HCT116 (cell line): ENCODE results near the gene PCIF1. TPM values are rescaled to one million over a fixed set of nuclear protein-coding genes. Genes with fewer than 3 reads are reported as not detected.

Source experiments
- ATAC-seq: fragments of 200-7000 bp; cut with Tn5 transposase; 2 replicates; pipeline ENCODE4 v1.9.1; 2020; ENCODE audit warnings: mild to moderate bottlenecking, moderate library complexity
- BruUV-seq: library from RNA; stranded (reverse); fragments of 400-500 nt; replicated peaks from 2 replicates; lab custom pipeline; 2021; lab: Mats Ljungman, UMichigan
- CTCF ChIA-PET: fragments of 300-600 bp; sonication (Branson Sonifier 250); formaldehyde crosslinking; loops from one replicate; lab custom pipeline; 2021; ENCODE audit warnings: antibody characterized with exemption; lab: Charles Lee
- POLR2A ChIA-PET: fragments of 300-600, 350-600 bp; sonication (Branson Sonifier 250); formaldehyde crosslinking; loops from one replicate; lab custom pipeline; 2021; ENCODE audit warnings: antibody characterized with exemption; lab: Charles Lee
- RAD21 ChIA-PET, 2 experiments: fragments of 300-600 bp; sonication (Branson Sonifier 250); formaldehyde crosslinking; loops; one replicate each; lab custom pipeline; 2023; ENCODE audit warnings: low total read pairs in 2 of 2; ENCODE audit not compliant: uncharacterized antibody in 2 of 2, unreplicated experiment in 2 of 2, low non-redundant PET in 1 of 2; lab: Charles Lee
- DNase-seq: peaks from one replicate; pipeline ENCODE4 v3.0.0-alpha.2; 2010; ENCODE audit warnings: low read depth, low spot score
- H2AFZ ChIP-seq: fragments of 200-600 bp; shearing (Covaris generic), sonication (generic); 2 replicates; pipeline ENCODE4 v1.6.1; 2017; ENCODE audit warnings: low read depth, mixed run types, mixed read lengths, antibody characterized with exemption, low read length; ENCODE audit not compliant: poor library complexity, severe bottlenecking
- H3K27ac ChIP-seq: 2 replicates; pipeline ENCODE4 v1.5.1; 2012; ENCODE audit warnings: low read depth, low read length
- H3K27me3 ChIP-seq: fragments of 200-600 bp; sonication (generic); 2 replicates; pipeline ENCODE4 v1.6.1; 2016; ENCODE audit warnings: mixed run types, low read length, mixed read lengths; ENCODE audit not compliant: insufficient read depth
- H3K36me3 ChIP-seq, 2 experiments: fragments of 200-500 bp in 1 of 2; fragments of 200-600 bp in 1 of 2; sonication (Bioruptor generic) in 1 of 2; sonication (generic) in 1 of 2; 2 replicates each; pipeline versions ENCODE4 v1.5.1 to v1.6.1; 2014 to 2016; ENCODE audit warnings: low read length in 2 of 2, inconsistent platforms in 1 of 2, mixed read lengths in 1 of 2, mixed run types in 1 of 2; ENCODE audit not compliant: insufficient read depth in 2 of 2, control insufficient read depth in 1 of 2
- H3K4me1 ChIP-seq, 2 experiments: fragments of 200-600 bp in 1 of 2; sonication (generic) in 1 of 2; 2 replicates each; pipeline versions ENCODE4 v1.5.1 to v1.6.1; 2012 to 2017; ENCODE audit warnings: low read length in 2 of 2, inconsistent platforms in 1 of 2, mild to moderate bottlenecking in 1 of 2, mixed read lengths in 1 of 2, mixed run types in 1 of 2, moderate library complexity in 1 of 2; ENCODE audit not compliant: insufficient read depth in 2 of 2, control insufficient read depth in 1 of 2
- H3K4me2 ChIP-seq: fragments of 200-600 bp; sonication (generic); 2 replicates; pipeline ENCODE4 v1.6.1; 2017; ENCODE audit warnings: mixed run types, low read length, mixed read lengths
- H3K4me3 ChIP-seq, 2 experiments: fragments of 200-600 bp in 1 of 2; sonication (generic) in 1 of 2; replicated peaks in 1 of 2; 2 replicates each; pipeline ENCODE4 v1.5.1; 2011 to 2016; ENCODE audit warnings: low read length in 2 of 2, control low read depth in 1 of 2, low read depth in 1 of 2, mild to moderate bottlenecking in 1 of 2, mixed read lengths in 1 of 2, mixed run types in 1 of 2
- H3K79me2 ChIP-seq: fragments of 200-600 bp; sonication (generic); 2 replicates; pipeline ENCODE4 v1.6.1; 2017; ENCODE audit warnings: mild to moderate bottlenecking, mixed run types, low read length, moderate library complexity, mixed read lengths; ENCODE audit not compliant: insufficient read depth
- H3K9ac ChIP-seq: fragments of 200-600 bp; sonication (generic); 2 replicates; pipeline ENCODE4 v1.6.1; 2016; ENCODE audit warnings: low read length, mixed read lengths
- H3K9me2 ChIP-seq: fragments of 200-600 bp; sonication (generic), shearing (Covaris generic); 2 replicates; pipeline ENCODE4 v1.6.1; 2017; ENCODE audit warnings: mixed run types, mild to moderate bottlenecking, moderate library complexity; ENCODE audit not compliant: insufficient read depth
- H3K9me3 ChIP-seq, 2 experiments: fragments of 200-500 bp in 1 of 2; fragments of 200-600 bp in 1 of 2; sonication (Bioruptor generic) in 1 of 2; sonication (generic) in 1 of 2; 2 replicates each; pipeline ENCODE4 v1.6.1; 2014 to 2017; ENCODE audit warnings: low read length in 2 of 2, mixed read lengths in 2 of 2, inconsistent platforms in 1 of 2, low read depth in 1 of 2, mild to moderate bottlenecking in 1 of 2, mixed run types in 1 of 2, moderate library complexity in 1 of 2; ENCODE audit not compliant: control insufficient read depth in 1 of 2, insufficient read depth in 1 of 2
- H4K20me1 ChIP-seq: fragments of 200-600 bp; sonication (generic), shearing (Covaris generic); 2 replicates; pipeline ENCODE4 v1.6.1; 2017; ENCODE audit warnings: mixed run types, mild to moderate bottlenecking, moderate library complexity; ENCODE audit not compliant: insufficient read depth
- EGR1 ChIP-seq: IDR thresholded peaks from 2 replicates; pipeline ENCODE4 v1.6.1; 2012; ENCODE audit warnings: low read depth
- EZH2 ChIP-seq: fragments of 200-600 bp; sonication (generic); IDR thresholded peaks from 2 replicates; pipeline ENCODE4 v1.6.1; 2017; ENCODE audit warnings: antibody characterized with exemption, mixed run types
- EZH2phosphoT487 ChIP-seq: fragments of 200-600 bp; IDR thresholded peaks from 2 replicates; pipeline ENCODE4 v1.6.1; 2018; ENCODE audit warnings: antibody characterized with exemption, borderline replicate concordance
- FOSL1 ChIP-seq: IDR thresholded peaks from 2 replicates; pipeline ENCODE4 v1.6.1; 2012; ENCODE audit warnings: low read depth
- MAX ChIP-seq: IDR thresholded peaks from 2 replicates; pipeline ENCODE4 v1.6.1; 2012
- RAD21 ChIP-seq: IDR thresholded peaks from 2 replicates; pipeline ENCODE4 v1.6.1; 2012; ENCODE audit warnings: low read depth, mild to moderate bottlenecking
- SIN3A ChIP-seq: IDR thresholded peaks from 2 replicates; pipeline ENCODE4 v1.6.1; 2012; ENCODE audit warnings: low read depth
- SP1 ChIP-seq: IDR thresholded peaks from 2 replicates; pipeline ENCODE4 v1.6.1; 2012; ENCODE audit warnings: low read depth
- SRF ChIP-seq: IDR thresholded peaks from 2 replicates; pipeline ENCODE4 v1.6.1; 2012; ENCODE audit warnings: low read depth
- TCF7L2 ChIP-seq: IDR thresholded peaks from 2 replicates; pipeline ENCODE4 v1.7.0; 2011; ENCODE audit warnings: borderline replicate concordance, inconsistent platforms; ENCODE audit not compliant: insufficient read depth, insufficient read length; ENCODE audit errors: extremely low read depth
- intact Hi-C: fragments of 100-400 bp; cut with micrococcal nuclease; formaldehyde crosslinking; loops from 2 replicates; pipeline ENCODE4 v1.10.0; 2022
- total RNA-seq: library from RNA; stranded (reverse); gene quantifications from one replicate; pipeline ENCODE4 v1.2.1, GENCODE V29; 2021; ENCODE audit not compliant: unreplicated experiment

Gene PCIF1
- total RNA-seq, 1 experiment from 2014 or later: 31.8 TPM

DNA sequence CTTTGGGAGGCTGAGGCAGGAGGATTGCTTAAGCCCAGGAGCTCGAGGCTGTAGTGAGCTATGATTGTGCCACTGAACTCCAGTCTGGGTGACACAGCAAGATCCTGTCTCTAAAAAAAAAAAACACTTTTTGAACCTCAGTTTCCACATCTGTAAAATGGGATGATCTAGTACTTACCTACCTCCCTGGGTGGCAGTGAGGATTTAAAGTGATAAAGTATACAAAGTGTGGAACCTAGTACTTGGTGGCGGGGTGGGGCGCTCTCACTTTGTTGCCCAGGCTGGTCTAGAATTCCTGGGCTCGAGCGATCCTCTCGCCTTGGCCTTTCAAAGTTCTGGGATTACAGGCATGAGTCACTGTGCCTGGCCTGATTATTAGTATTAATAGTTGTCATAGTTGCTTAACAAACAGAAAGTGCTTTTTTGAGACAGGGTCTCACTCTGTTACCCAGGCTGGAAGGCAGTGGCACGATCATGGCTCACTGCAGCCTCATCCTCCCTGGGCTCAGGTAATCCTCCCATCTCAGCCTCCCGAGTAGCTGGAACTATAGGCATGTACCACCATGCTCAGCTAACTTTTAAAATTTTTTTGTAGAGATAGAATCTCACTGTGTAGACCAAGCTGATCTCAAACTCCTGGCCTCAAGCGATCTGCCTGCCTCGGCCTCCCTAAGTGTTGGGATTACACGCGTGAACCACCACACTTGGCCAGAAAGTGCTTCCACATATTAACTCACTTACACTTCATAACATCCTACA, 15.5 kb upstream of the PCIF1 start:
- Histone ChIP-seq H3K79me2 (no peaks in the 10 kb centered on the region), H3K27ac (no peak overlapping the region), H2AFZ (no peak overlapping the region), H3K4me3 (no peak overlapping the region), H3K9me2 (no peaks in the 10 kb centered on the region), H3K9me3 (no peaks in the 10 kb centered on the region), H3K9ac (no peak overlapping the region), H3K4me2 (no peak overlapping the region), H3K27me3 (no peaks in the 10 kb centered on the region), H3K4me1 (no peaks in the 10 kb centered on the region), H3K36me3 (no peaks in the 10 kb centered on the region), H4K20me1 (no peaks in the 10 kb centered on the region)
- ChIA-PET POLR2A (interaction anchor here (3.2 kb wide), 1 partner anchor 15 kb away, joined by 12 read pairs; the partner anchor contains the start of gene PCIF1), RAD21 (no interaction called here), CTCF (interaction anchor here (0.6 to 1.1 kb wide), 2 partner anchors 14 to 15 kb away, joined by 3 to 4 read pairs; no protein-coding TSS in a partner anchor)
- intact Hi-C loops: no loop called here
- DNase-seq: no peak
- TF ChIP-seq EZH2phosphoT487 (no peak), EZH2 (no peak), MAX (no peak), TCF7L2 (no peak), FOSL1 (no peak), EGR1 (no peak)
- BruUV-seq: no TSS peak
- ATAC-seq: no peak

GRCh38 chr20:45919542-45920399, 14.7 kb upstream of the PCIF1 start:
- Histone ChIP-seq H3K4me1 (no peaks in the 10 kb centered on the region), H2AFZ (no peak overlapping the region), H3K27me3 (no peaks in the 10 kb centered on the region), H3K9ac (no peak overlapping the region), H4K20me1 (no peaks in the 10 kb centered on the region), H3K4me2 (no peak overlapping the region), H3K79me2 (no peaks in the 10 kb centered on the region), H3K36me3 (no peaks in the 10 kb centered on the region), H3K9me2 (no peaks in the 10 kb centered on the region), H3K9me3 (no peaks in the 10 kb centered on the region), H3K4me3 (no peak overlapping the region), H3K27ac (no peak overlapping the region)
- no TSS peak for BruUV-seq
- ChIA-PET RAD21 (no interaction called here), CTCF (interaction anchor here (0.6 kb wide), 1 partner anchor 13 kb away, joined by 4 read pairs; no protein-coding TSS in a partner anchor), POLR2A (interaction anchor here (3.2 kb wide), 1 partner anchor 14 kb away, joined by 12 read pairs; the partner anchor contains the start of gene PCIF1)
- DNase-seq: no peak
- intact Hi-C loops: no loop called here
- no peak for ATAC-seq
- TF ChIP-seq RAD21: no peak
- no peak for TF ChIP-seq SIN3A
- TF ChIP-seq EZH2phosphoT487: no peak
- TF ChIP-seq TCF7L2: no peak
- TF ChIP-seq SP1: no peak
- no peak for TF ChIP-seq SRF
- no peak for TF ChIP-seq FOSL1
